ENCODE measurements around the gene AKR1A1.
A peak's percentile ranks its signal among the peaks of the same experiment; 100 is the strongest.
"Not testable (repeated sequence)": the region's sequence is repeated elsewhere in the genome, so short reads cannot be mapped to it uniquely, and the experiment has no call there.

AKR1A1 gene

GRCh38 chr1:45570631-45571030, 20.0 kb downstream of the AKR1A1 start:
- no peak for DNase-seq

- no peak for DNase-seq
Observed at GRCh38 chr1:45573231-45573804, 22.7 kb downstream of the AKR1A1 start.

GRCh38 chr1:45574105-45574626, 23.5 kb downstream of the AKR1A1 start:
- DNase-seq, result no peak

GRCh38 chr1:45583264-45583665, 32.6 kb downstream of the AKR1A1 start:
- DNase-seq, result peak; percentile 92 to 97 (median 95)

- DNase-seq, result peak; percentile 87 to 95 (median 92)
Observed at GRCh38 chr1:45583666-45584350, 33.2 kb downstream of the AKR1A1 start, which contains the start of gene NASP. NASP (plus strand) TSS chr1:45584041; CDS start chr1:45584147, 106 bp downstream.

GRCh38 chr1:45584351-45585109, 33.9 kb downstream of the AKR1A1 start:
- peak; percentile 91 to 97 (median 95) for DNase-seq

- no peak for DNase-seq
Observed at GRCh38 chr1:45585110-45585426, 34.4 kb downstream of the AKR1A1 start.

GRCh38 chr1:45585496-45586075, 35.0 kb downstream of the AKR1A1 start:
- no peak for DNase-seq

- DNase-seq, result no peak
Observed at GRCh38 chr1:45586769-45587168, 36.1 kb downstream of the AKR1A1 start.

- no peak for DNase-seq
Observed at GRCh38 chr1:45589861-45590260, 39.2 kb downstream of the AKR1A1 start.

- DNase-seq, result no peak
Observed at GRCh38 chr1:45594412-45594811, 43.8 kb downstream of the AKR1A1 start.

- DNase-seq, result not testable (repeated sequence)
Observed at GRCh38 chr1:45596765-45597164, 46.1 kb downstream of the AKR1A1 start.

GRCh38 chr1:45604239-45604638, 53.6 kb downstream of the AKR1A1 start:
- no peak for DNase-seq

GRCh38 chr1:45607404-45608074, 56.9 kb downstream of the AKR1A1 start:
- DNase-seq, result no peak

GRCh38 chr1:45608175-45609156, 57.8 kb downstream of the AKR1A1 start:
- no peak for DNase-seq

GRCh38 chr1:45610589-45611226, 60.1 kb downstream of the AKR1A1 start:
- DNase-seq, result no peak

- no peak for DNase-seq
Observed at GRCh38 chr1:45612941-45613579, 62.4 kb downstream of the AKR1A1 start.

GRCh38 chr1:45615885-45616284, 65.3 kb downstream of the AKR1A1 start:
- no peak for DNase-seq

GRCh38 chr1:45617618-45618017, 67.0 kb downstream of the AKR1A1 start:
- DNase-seq, result no peak

- DNase-seq, result no peak
Observed at GRCh38 chr1:45619149-45619921, 68.7 kb downstream of the AKR1A1 start.

Measured in NCI-H1417 (cell line).